Stimulated activated CD4-positive, alpha-beta T cell treated with anti-CD3 and anti-CD28 coated beads, Interleukin-2, amount 100 ng/mL, for 48 hours (primary cell): ENCODE measurements around the gene GSTM4.

Experiments
- DNase-seq, 2 donors: peaks; one replicate each; pipeline ENCODE4 v3.0.0-alpha.2; 2020

Gene GSTM4

DNA sequence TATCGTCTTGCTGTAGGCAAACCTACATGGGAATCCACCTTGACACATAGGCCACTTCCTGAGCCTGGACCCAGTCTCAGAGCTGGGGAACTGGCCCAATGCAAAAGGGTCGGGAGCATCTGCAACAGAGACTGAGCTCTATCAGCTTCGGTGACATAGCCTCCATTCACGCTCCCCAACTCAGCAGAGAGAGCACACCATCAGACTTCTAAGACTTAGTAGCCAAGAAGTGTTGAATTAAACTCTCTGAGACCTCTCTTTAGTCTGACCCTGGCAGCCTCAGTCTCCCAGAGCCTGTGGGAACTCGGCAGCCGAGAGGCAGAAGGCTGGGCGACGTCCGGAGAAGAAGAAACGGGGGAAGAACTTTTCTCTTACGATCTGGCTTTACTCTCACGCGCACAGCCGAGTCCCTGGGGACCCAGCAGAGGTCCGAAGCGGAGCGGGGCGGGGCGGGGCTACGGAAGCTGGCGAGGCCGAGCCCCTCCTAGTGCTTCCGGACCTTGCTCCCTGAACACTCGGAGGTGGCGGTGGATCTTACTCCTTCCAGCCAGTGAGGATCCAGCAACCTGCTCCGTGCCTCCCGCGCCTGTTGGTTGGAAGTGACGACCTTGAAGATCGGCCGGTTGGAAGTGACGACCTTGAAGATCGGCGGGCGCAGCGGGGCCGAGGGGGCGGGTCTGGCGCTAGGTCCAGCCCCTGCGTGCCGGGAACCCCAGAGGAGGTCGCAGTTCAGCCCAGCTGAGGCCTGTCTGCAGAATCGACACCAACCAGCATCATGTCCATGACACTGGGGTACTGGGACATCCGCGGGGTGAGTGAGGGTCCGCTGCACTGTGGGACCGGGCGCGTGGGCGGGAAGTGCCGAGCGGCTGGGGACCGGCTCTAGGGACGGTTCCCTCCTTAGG is at the start of gene GSTM4:
Gene GSTM4 (plus strand): TSS at position 485 of the 905 bp plus-strand sequence. CDS start 291 bp downstream, at position 776.
- DNase-seq: peak; percentile 60 to 69

DNA sequence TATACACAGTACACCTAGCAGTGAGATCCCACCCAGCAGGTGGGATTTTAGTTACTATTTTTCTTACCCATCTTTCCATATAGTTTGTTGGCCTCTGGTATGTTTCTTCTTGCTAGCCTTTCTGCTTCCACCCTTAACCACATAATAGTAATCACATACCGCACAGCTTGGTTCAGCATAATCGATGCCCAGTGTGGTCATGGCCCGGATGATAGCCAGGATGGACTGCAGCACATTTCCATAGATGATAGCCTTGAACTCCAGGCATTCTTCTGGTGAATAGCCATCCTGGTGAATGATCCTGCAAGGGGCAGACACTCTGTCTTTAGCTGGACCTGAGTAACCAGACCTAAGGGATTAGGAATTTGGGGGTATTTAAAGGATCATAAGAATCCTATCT is 46.0 kb upstream of the GSTM4 start:
- DNase-seq: no peak

DNA sequence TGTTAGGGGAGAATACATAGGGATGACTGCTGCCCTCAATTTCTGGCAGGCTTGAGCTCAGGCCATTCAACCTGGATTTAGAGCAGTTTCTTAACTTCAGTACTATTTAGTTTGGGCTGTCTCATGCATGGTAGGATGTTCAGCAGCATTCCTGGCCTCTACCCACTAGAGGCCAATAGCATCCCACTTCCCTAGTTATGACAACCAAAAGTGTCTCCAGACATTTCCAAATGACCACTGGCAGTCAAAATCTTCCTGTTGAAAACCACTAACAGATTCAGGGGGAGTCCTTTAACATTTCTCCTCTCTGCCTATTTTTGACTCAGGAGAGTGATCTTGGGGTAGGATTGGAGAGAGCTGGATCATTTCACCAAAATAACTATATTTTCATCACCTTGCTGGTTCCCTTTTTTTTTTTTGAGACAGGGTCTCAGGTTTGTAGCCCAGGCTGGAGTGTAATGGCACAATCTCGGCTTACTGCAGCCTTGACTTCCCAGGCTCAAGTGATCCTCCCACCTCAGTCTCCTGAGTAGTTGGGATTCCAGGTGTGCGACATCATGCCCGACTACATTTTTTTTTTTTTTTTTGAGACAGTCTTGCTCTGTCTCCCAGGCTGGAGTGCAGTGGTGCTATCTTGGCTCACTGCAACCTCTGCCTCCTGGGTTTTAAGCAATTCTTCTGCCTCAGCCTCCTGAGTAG is 45.1 kb upstream of the GSTM4 start:
- no peak for DNase-seq

DNA sequence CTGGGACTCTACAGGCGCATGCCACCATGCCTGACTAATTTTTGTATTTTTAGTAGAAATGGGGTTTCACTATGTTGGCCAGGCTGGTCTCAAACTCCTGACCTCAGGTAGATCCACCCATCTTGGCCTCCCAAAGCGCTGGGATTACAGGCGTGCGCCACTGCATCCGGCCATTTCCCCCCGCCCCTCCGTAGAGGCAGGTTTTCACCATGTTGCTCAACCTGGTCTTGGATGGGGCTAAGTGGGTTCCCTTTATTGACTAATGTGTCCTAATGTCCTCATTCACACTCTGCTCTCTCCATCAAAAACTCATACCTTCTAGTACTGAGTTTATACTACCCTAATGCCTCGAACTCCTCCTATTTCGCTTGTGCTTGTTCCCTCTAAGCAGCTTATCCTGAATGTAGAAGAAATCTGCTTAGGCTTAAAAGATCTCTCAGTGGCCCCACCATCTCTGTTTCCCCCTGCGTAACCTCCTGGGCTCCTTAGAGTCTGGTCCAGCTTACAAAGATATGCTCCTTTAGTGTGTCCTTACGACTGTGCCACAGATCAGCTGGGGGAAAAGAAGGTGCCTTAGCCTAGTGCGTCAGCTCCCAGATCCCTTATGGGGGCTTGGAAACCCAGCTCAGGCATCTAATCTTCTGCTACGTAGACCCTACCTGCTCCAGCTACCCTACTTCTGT is 44.5 kb upstream of the GSTM4 start:
- DNase-seq: no peak

DNA sequence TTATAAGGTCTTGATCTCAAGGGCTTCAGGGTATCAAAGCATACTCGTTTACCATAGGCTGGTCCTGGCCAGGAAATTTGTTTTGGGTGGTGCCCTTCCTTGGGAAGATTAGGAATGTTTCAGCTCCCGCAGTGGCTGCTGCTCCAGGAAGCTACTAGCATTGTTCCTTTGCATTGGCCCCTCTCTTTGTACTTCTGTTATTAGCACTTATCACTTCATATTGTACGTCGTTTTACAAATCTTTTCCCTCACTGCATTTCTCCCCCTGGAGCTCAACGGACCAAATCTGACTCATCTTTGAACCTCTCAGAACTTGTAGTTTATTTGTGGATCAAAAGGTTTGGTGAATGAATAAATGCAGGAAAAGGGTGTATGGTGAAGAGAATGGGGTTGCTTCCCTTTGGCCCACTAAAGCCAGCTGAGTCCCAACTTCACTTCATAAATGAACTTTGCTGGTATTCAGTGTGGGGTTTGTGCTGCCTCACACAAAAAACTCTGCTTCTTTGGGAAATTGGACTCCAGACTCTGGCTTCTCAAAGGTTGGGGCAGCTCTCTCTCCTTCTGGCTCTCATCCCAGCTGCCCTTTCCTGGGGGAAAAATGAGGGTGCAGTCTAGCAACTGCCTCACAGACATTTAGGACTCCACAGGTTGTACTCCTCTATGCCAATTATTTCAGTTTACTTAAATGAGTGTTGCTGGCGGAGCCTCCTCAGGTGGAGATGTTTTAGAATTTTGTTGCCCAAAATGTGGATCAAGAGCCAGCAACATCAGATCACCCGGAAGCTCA is 42.3 kb upstream of the GSTM4 start:
- no peak for DNase-seq

DNA sequence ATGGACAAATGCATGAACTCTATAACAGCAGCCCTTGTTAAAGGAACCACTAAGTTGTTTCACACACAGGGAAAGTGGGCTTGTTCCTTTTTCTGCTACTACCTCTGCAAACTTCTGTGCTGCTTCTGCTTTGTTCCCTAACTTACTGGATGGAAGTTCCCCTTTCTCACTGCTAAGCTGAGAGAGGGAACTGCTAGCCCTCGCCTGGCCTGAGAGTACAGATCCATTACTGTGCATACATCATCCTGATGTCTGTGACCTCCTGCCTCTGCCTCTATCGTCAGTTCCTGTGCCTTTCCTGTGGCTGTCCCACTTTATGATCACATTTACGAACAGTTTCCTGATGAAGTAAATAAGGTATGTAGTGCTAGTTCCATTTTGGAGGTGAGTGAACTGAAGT is 40.0 kb upstream of the GSTM4 start:
- no peak for DNase-seq

DNA sequence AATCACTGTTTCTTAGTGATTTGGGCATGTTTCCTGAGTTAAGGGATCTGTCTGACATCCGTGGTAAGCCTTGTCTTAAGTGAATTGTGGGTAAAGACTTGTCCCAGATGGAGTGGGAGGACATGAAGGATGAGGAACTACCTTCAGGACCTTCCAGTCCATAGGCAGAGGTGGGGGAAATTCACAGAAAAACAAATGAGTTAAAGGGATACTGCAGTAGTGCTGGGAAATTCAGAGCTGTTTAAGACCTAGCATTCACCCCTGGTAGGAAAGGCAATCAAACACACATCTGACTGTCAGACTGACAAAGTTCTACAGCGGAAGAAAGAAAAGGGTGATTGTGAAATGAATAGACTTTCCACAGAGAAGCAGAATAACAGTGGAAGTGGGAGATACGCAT is 39.5 kb upstream of the GSTM4 start:
- DNase-seq: no peak

DNA sequence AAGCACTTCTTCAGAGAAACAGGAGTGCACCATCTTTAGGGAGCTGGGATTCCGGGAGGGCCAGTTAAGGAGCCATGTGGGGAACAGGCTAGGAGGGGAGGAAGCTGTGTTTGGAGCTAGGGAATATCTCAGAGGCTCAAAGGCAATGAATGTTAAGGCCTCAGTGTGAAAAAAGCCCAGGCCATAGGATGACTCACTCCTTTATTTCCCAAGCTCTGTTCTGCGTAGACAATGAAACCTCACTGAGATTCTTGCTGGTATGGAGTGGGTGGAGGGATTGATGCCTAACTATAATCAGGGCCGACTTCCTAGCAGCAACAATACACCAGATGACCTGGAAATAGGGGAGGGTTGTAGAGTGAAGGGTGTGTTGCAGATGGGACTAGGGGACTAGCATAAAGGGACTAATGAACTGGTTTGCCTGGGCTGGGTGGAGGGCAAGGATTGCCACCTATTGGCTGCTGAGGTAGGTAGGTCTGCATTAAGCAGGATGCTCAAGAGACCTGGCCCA is 38.6 kb upstream of the GSTM4 start:
- no peak for DNase-seq

DNA sequence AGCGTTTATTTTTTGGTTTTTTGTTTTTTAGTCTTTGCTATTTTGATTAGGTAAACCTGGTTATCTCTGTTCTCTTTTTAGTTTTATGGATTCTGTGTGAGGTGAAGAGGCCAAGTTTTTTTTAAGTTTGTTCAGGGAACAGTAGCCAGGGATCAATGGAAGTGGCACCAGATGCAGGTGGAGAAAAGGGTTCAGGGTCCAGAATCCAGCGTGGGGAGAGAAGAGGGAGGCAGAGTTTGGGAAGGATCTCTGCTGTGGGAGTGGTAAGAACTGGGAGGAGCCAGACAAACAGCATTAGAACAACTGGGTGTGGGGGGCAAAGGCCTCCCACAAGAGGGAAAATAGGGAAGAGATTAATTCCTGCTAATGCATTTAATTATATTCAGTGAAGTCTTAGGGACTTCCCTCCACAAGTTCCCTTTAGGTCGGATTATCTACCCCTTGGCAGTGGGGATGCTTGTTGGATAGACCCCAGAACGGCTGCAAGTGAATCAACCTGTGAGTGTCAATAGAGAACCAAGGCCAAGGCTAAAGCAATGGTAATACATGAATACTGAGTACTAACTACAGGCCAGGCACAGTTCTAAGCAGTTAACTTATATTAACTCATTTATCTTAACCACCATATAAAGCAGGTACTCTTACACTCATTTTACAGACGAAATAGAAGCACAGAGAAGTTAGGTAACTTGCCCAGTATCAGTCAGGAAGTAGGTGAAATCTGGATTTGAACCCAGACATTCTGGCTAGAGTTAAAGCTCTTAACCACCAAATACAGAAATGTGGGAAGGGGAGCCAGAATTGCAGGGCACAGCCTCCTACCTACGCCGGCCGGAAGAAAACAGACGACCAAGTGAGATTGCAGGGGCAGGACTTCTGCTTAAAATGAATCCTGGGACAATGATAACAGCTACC is 37.0 kb upstream of the GSTM4 start:
- no peak for DNase-seq

DNA sequence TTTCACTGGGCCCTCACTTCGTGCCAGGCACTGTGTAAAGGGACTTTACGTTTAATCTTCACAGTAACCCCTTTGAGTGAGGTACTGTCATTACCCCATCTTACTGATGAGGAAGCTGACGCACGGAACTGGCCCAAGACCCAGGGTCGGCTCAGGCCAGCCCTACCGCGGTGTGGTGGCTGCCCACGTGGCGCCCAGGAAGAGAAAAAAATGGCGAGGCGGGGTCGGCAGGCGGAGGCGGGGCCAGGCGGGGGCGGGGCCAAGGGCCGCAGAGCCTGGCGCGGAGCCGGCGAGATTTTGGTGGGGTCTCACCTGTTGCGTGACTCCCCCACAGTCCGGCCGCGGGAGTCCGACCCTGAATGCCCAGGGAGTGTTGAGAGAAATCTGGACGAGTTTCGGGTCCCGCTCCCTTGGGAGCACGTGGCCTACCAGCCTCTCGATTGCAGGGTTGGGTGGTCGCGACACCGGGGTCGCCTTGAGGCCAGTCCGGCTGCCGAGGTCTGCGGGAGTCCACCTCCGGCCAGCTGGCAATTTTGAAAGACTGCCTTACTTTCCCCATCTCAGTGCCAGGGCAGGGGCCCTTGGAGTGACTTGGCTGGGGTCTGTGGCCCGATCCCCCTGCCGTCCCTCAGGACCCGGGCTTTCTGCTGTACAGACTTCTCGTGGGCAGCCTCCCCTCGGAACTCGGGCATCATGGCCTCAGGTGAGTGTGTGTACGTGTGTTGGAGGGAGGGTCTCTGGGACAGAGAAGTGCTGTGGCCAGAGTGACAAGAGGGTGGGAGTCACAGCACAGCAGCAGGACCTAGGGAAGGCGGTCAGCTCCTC is 36.1 kb upstream of the GSTM4 start, which contains the start of the genes AMPD2 and GNAT2:
Gene AMPD2 (plus strand): TSS at position 262 of the 825 bp plus-strand sequence. CDS start 1,339 bp downstream, outside the sequence.
Gene GNAT2 (minus strand): TSS at position 41 of the 825 bp plus-strand sequence. CDS start 6,746 bp downstream, outside the sequence.
- peak; percentile 68 to 76 for DNase-seq

DNA sequence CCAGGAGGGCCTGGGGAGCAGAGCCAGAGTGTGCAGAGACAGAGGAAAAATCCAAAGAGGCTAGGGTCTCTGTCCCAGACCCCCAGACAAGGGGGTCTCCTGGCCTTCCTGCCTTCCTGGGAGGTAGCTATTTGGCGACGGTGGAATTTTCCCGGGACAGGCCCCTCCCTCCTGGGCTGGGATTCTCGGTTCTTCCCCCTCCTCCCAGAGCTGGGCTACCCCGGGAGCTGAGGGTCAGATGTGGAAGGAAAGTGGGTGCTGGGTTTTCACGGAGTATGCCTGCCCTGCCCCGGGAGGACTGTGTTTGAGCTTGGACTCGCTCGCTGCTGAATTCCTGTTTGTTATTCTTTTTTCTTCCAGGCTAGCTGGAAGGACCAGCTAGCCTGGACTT is 35.5 kb upstream of the GSTM4 start:
- DNase-seq: no peak

DNA sequence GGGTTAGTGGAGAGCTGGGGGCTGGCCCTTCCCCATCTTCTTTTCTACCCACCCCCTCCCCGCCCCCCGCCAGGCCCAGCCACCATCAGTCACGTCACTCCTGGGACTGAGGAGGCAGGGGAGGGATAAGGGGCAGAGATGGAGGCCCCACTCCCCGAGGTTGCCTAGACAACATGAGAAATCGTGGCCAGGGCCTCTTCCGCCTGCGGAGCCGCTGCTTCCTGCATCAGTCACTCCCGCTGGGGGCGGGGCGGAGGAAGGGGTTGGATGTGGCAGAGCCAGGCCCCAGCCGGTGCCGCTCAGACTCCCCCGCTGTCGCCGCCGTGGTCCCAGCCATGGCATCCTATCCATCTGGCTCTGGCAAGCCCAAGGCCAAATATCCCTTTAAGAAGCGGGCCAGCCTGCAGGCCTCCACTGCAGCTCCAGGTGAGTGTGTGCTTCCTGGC is 35.0 kb upstream of the GSTM4 start:
- peak; percentile 94 to 97 for DNase-seq

DNA sequence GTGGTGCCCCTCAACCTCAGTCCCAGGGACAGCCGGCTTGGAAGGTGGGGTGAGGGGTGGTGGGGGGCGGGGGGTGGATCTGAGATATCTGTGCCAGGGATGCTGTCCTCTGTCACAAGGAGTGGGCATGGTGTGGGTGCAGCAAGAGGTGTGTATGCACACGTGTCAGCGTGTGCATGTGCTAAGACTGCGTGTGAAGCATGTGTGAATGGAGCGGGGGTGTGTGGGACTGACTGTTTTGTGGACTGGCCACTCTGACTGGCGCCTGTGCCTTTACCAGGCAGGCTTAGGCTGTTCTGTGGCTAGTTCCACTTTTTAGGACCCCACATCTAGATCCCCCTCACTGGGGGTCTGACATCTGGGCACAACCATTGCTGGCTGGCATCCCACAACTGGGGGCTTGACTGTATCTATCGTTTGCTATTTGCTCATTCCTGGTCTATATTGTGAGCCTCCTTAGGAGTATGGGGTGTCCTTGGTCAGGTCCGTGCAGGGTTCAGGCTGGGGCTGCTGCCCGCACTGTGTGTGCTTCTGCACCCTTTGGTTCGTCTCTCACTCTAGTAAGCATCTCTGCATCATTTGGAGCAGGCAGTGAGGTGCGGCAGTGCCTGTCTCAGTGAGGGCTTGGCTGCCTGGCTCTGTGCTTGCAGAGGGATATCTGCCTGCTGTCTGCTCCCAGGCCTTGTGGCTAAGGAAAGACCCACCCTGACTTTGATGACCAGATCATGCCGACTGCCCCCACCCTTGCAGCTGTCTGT is 34.3 kb upstream of the GSTM4 start:
- DNase-seq: no peak

DNA sequence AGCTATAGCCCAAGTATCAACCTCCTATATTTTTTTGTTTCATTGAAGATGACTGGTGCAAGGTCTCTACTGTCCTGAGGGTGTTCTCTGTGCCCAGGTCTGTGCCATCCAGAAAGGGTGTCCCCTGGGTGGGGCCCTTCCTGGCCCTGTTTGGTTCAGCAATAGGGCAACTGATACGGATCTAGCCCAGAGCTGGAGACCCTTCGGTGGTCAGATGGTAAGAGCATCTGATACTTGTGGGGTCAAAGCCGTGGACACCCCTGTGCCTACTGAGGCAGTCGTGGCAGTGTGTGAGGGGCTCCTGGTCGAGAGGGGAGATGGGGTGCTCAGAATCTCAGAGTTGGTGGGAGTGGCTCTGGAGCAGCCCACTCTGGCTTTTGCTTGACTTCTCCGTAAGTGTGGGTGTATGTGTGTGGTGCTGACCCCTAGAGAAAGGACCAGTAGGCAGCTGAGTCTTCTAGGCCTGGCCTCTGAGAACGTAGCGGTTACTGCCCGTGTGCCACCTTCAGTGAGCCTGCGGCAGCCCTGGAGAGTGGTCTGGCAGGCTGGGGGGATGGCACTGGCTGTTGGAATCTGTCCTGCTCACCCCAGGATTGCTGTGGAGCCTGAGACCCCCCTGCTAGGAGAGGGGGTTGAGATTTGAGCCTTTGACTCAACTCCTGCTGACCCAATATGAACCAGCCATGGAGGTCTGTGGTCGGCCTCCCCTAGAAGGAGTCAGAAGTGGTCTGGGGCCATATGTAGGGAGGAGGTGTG is 33.6 kb upstream of the GSTM4 start:
- no peak for DNase-seq

DNA sequence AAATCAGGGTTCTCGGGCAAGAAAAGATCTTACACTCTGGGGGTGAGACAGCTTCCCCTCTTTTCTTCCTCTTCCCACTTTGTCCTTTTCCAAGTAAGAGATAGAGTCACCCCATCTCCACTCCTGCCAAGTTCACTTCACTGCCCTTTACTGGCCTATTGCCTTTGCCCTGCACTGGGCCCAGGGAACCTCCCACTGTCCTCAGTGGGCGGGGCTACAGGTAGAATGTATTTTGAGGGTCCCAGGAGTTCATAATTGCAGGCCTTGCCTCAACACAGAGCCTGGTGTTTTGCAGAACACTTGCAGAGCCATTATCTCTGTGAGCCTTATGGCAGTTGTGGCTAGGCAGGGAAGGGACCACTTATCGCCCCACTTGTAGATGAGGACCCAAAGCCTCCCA is 33.0 kb upstream of the GSTM4 start:
- no peak for DNase-seq

DNA sequence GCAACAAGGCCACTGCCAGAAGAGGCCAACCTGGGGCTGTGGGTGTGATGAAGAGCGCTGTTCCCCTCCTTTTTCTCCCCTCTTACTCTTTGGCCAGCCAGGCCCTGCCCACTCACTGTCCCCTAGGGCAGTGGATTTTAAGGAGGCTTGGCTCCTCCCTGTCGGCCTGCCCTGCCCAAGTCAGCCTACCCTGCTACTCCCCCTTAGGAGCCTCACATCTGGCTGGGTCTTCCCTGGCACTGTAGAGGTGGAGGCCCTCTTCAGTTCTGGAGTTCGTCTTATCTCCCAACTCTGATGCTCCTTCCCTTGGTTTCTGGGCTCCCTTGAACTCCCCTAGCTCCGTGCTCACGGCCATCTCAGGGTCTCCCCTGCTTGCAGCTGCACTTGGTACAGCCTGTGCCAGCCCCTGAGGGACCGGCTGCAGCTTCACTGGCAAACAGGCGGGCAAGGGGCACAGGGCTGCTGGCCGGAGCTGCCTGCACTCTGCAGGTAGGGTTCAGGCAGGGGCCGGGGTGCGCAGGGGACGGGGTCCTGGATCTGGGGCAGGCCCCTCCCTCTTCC is 32.2 kb upstream of the GSTM4 start:
- no peak for DNase-seq

DNA sequence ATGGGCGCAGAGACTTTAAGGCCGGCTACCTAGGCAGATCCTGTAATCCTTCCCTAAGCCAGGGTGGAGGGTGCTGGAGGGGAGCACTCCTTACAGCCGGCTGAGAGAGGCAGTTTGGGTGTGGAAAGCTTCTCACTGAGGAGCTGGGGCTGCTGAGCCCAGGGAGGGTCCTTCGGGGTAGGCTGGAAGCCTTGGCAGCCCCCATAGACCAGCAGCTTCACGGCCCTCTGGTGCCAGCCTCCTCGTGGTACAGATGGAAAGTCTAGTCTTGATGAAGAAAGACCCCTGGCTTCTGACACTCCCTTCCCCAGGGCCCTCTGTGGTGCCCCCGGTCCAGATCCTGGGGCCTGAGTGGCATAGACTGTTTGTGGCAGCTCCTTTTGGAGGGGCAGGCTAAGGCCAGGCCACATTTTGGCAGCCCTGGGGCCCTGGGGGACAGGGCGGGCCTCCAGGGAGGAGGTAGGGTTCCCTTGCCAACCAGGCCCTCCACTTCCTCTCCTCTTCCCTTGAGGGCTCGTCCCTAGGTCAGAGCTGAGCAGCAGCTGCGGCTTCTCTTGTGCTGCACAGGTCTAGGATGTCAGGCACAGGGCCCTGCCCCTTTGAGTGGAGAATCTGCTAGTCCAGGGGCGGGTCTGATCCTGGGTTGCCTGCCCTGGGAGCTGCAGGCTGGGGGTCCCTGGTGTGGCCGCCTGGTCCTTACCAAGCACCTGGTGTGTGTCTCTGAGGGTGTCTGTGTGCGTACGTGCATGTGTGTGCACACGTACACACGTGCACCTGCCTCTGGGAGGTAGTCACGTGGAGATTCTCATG is 31.5 kb upstream of the GSTM4 start:
- DNase-seq: no peak
